NCI-H146 (cell line): Measurements from ENCODE around the gene HSPA9.

ENCODE experiments used
- DNase-seq: peaks from one replicate; lab custom pipeline; 2025; lab: John Stamatoyannopoulos, UW

HSPA9 gene

GRCh38 chr5:138575194-138576015 lies at the start of gene HSPA9:
Gene HSPA9 (minus strand): TSS chr5:138575401. CDS start chr5:138575318, 83 bp downstream.
- DNase-seq, result peak; percentile 98

DNA sequence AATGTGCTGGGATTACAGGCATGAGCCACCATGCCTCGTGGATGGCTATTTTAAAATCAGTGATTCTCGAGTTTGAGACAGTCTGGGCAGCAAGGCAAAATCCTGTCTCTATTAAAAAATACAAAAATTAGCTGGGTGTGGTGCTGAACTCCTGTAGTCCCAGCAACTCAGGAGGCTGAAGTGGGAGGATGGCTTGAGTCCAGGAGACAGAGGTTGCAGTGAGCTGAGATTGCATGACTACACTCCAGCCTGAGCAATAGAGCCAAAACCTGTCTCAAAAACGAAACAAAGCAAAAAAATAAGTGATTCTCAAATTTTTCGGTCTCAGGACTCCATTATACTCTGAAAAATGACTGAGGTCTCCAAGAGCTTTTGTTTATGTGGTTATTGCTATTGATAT lies 47.9 kb upstream of the HSPA9 start:
- no peak for DNase-seq

DNA sequence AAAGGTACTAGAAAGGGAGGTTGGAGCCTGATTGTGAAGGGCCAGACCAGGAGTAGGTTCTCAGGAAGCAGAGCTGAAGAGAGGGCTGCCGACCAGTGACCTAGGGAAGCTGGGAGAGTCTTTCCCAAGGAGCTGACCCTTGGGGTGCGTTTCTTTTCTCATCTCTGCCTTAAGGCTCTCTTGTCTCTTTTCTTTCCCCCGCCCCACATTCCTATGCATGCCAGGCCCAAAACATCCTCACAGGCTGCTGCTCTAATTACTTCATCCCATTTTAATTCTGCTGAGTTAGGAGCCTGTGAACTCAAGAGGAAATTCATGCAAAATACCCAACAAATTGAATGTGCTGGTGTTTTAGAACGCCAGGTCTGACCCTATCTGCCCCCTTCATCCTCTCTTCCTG lies 46.9 kb upstream of the HSPA9 start:
- DNase-seq, result no peak

DNA sequence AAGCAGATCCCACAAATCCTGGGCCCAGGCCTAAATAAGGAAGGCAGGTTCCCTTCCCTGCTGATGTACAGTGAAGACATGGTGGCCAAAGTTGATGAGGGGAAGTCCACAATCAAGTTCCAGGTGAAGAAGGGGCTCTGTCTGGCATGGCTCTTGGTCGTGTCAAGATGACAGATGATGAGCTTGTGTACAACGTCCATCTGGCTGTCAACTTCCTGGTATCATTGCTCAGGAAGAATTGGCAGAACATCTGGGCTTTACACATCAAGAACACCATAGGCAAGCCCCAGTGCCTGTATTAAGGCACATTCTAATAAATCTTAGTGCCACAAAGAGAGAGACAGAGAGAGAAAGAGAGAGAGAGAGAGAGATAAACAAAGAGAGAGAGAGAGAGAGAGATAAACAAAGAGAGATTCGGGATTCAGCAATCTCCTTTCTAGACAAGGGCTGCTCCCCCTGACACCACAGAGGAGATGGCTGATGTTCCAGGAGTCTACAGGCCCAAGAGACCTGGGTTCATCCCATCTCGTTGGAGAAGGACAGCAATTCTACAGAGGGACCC lies 45.5 kb upstream of the HSPA9 start:
- DNase-seq, result no peak

GRCh38 chr5:138616508-138616907 lies 41.3 kb upstream of the HSPA9 start:
- no peak for DNase-seq

DNA sequence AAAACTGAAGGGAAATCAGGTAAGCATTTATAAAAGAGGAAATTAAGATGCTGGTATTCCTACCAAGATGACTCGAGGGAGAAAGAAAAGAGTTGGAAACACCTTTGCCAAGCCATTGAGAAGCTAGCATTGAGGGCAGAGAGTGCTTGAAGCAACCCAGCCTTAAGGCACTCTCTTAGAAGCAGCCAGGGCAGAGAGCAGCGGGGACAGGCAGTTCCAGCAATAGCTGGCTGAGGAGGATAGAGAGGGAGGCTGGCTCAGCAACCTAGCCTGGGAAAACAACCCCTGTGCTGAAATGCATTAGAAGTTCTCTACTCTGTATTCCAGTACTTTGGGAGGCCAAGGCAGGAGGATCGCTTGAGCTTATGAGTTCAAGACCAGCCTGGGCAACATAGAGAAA lies 40.3 kb upstream of the HSPA9 start:
- no peak for DNase-seq

DNA sequence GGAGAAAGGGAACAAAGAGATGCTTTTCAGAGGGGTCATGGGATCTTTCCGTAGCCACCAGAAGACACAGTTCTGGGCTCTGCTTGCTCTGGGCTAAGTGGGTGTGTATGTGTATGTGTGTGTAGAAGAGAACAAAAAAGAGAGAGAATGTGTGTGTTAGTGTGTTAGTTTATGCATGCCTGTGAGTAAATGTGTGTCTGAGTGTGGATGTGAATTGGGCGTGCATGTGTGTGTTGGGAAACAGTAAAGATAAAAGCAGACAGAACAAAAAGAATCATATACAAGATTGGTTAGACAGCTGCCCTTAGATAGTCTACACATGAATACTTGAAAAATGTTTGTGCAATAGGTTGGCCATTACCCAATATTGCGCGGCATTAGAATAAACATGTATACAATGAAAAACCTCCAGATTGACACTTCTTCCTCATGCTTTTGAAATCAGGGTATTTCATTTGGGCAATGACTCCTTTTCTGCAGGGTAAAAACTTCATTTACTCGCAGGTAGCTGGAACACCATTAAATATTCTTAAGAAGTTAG lies 36.5 kb upstream of the HSPA9 start:
- no peak for DNase-seq

DNA sequence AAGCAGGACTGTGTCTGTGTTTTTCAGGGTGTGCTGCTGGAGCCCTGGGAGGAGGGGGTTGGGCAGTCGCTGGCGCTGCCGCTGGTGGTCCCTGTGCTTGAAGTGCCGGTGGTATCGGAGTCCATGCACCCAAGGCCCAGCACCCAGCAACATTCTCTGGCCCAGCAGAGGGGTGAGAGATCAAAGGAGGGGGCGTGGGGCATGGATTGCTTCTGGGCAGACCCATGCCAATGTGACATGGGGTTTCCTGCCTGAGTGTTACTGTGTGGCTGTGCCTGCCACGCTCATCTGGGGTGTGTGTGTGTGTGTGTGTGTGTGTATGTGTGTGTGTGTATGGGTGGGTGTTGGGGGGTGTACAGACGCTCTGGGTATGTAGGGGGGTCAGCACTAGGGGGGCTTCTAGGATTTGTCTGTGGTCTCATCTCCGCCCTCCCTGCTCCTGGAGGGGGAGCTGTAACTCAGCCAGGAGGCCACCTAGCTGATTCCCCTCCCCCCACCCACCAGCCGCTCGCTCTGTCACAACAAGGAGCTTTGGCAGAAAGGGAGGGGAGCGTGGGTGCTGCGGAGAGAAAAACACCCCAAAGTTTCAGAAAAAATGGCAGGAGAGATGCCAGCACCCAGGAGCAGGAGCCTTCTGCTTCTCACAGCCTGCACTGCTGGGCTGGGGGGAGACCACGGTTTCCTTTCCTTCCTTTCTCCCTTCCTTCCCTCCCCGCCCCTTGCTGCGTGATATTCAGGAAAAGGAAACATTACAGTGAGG lies 35.9 kb upstream of the HSPA9 start:
- no peak for DNase-seq

- DNase-seq, result no peak
Measured at GRCh38 chr5:138610415-138610917, 35.3 kb upstream of the HSPA9 start.

- no peak for DNase-seq
Measured at GRCh38 chr5:138606378-138607064, 31.3 kb upstream of the HSPA9 start.

DNA sequence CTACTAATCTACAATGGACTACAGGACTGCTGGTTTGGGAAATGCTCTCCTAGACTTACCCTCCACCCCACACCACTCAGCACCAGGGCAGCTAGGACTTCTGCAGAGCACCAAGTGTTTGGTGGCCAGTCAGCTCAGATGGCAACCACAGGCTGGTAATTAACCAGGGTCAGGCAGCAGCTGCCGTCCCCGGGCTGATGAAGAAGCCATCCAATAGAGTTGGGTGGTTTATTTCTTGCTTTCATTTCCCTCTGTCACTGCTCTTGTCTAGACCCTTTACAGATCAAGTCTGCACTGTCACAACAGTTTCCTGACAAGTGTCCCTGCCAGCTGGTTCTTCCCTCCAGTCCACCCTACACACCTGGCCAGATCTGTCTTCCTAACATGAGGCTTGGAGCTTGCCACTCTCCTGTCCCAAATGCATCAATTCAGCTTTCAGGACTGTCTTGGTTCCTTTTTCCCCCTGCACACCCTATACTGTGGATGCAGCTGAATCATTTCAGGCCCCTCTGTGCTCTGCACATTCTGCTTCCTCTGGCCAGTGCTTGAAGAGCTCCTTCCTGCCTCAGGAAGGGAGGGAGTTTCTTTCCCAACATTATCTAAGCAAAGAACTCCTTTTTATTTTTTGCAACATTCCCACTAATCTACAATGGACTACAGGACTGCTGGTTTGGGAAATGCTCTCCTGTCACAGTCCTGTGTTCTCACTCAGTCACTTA lies 30.2 kb upstream of the HSPA9 start:
- DNase-seq, result peak; percentile 22

DNA sequence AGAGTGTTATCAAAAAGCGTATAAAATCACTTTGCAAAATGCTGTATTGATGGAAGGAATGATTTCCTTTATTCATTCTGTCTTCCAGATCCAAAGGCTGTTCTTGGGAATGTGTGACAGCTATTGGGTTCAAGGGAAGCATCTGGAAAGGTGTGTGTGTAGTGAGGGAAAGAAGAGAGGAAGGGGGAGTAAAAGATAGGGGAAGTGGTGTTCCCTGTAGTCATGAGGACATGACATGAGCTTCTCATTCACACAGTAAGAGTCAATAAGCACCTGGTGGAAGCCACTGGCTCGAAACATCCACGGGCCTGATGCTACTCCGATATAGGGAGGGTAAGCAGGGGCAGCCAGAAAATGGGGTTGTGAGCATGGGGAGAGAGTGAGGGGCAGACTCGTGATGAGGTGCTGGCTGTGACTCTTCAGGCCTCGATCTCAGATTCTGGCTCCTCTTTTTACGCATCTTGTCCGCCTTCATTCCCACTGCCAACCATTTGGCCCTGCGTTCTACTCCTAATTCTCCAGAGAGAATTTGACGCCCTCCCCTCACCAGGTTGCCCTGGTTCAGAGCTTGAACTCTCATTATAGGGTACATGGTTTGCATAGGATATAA lies 29.1 kb upstream of the HSPA9 start:
- no peak for DNase-seq

DNA sequence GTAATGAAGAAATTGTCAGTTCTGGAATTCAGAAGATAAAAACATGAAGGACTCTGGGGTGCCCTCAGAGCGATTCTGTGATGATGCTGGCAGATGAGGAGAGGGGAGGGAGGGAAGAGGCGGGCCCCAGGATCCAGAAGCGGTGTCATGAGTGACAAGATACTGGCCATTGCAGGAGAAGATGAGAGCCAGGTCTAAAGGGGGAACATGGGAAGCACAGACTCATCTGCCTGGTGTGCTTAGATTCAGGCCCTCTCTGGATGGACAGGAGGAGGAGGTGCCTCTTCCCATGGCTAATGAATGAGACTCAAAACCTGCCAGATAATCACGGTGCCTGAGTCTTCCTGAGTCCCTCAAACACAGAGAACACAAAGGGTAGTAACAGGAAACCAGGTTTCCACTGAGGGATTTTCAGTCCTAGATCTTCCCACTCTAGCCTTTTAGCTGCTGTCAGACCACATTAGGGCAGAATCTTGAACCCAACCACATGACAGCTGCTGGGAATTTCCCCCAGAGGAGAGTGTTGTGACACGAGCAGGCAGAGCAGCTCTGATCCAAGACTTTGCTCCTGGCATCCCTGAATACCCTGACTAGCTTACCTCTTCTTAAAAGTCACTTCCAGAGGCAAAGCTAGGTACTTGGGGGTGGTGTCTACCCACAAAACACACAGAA lies 28.2 kb upstream of the HSPA9 start:
- no peak for DNase-seq

DNA sequence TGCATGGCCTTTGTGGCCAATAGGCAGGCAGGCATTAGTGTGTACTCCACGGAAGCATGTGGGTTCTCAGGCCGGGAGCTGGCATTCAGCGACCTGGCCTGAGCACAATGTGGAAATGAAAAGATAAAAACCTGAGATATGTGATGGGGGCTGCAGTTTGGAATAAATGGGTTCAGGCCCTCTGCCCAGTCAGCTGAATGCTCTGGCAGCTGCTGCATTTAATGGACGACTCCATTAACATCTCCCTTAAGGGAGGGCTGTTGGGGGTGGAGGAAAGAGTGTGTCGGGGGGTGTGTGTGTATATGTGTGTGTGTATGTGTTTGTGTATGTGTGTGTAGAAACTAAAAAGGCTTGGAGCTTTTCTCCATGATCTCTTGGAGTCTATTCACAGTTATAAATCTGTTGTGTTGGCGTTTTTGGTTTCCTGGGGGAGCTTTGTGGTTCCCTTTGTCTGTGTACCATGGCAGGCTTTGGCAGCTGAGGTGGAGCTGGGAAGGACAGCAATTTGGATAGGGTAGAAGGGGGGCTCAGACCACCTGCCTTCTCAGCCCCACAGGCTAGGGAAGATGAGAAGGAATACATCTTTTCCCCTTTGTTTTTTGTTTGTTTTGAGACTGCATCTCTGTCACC lies 27.3 kb upstream of the HSPA9 start:
- DNase-seq, result no peak

- no peak for DNase-seq
Measured at GRCh38 chr5:138601444-138601843, 26.2 kb upstream of the HSPA9 start.

DNA sequence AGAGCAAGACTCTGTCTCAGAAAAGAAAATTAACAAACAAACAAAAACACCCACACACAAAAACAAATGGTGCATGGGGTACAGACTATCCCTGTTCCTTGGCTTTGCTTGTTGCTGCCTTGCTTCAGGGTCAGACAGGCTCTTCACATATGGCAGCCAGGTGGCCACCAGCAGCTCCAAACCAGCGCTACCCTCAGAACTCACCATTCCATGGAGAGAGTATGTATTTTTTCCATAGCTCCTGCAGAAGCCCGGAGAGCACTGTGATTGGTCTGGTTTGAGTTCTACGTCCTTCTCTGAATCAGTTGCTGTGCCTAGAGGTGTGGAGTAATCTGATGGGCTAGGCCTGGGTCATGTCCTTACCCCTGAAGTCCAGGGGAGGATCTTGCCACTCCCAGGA lies 25.2 kb upstream of the HSPA9 start:
- DNase-seq, result no peak

DNA sequence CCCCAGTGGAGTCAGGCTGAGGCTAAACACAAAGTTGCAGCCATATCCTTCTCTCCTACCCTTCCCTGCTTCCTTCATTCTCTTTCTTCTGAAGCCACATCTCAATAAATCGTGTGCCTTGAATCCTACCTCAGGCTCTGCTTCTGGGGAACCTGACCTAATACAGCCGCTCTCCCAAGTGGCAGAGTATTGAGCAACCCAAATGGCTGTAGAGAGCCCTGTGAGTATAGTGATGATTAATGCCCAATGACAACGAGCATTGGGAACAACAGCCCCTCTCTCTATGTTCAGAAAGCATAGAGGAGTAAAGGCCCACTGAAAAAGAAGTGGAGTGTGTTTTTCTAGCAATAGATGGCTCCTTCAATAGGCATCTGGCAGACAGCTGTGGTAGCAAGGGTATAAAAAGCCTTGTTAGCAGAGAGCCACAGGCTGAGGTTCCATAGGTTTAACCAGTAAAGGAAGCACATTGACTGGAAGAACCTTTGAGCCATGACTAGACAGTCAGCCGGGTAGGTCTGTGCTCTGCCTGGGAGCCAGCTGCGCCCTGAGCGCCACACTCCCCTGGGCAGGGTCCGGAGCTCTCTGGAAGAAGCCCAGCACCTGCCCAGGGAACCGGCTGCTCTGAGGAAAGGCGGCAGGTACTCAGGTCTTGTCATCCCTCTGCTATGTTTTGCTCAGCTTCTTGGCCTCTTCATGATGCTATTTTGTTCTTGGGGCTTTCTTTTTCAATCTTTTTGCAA lies 22.6 kb upstream of the HSPA9 start:
- no peak for DNase-seq

- no peak for DNase-seq
Measured at GRCh38 chr5:138596105-138596881, 21.1 kb upstream of the HSPA9 start.
